Activated naive CD4-positive, alpha-beta T cell (primary cell): ENCODE measurements around the gene IFNGR2.
"Not testable (repeated sequence)": the region's sequence is repeated elsewhere in the genome, so short reads cannot be mapped to it uniquely, and the experiment has no call there.

Experiments
- DNase-seq, 4 experiments: peaks; one replicate each; lab custom pipeline; 2025; lab: John Stamatoyannopoulos, UW

IFNGR2 gene

GRCh38 chr21:33377221-33377920 lies 25.8 kb upstream of the IFNGR2 start:
- DNase-seq: no peak

- no peak for DNase-seq
Measured at GRCh38 chr21:33378081-33378480, 25.1 kb upstream of the IFNGR2 start.

GRCh38 chr21:33379934-33380333 lies 23.3 kb upstream of the IFNGR2 start:
- DNase-seq: not testable (repeated sequence)

GRCh38 chr21:33380483-33380998 lies 22.7 kb upstream of the IFNGR2 start:
- DNase-seq: peak; percentile 44 to 61 (median 58)

GRCh38 chr21:33381381-33381780 lies 21.8 kb upstream of the IFNGR2 start:
- DNase-seq: not testable (repeated sequence)

GRCh38 chr21:33383056-33383888 lies 19.9 kb upstream of the IFNGR2 start:
- peak; percentile 26 to 43 (median 30) for DNase-seq

- peak in 1 of 4 experiments; percentile 21 for DNase-seq
Measured at GRCh38 chr21:33384841-33385331, 18.3 kb upstream of the IFNGR2 start.

GRCh38 chr21:33386222-33386784 lies 16.9 kb upstream of the IFNGR2 start:
- no peak for DNase-seq

GRCh38 chr21:33387294-33387693 lies 15.9 kb upstream of the IFNGR2 start:
- DNase-seq: no peak

- no peak for DNase-seq
Measured at GRCh38 chr21:33388188-33388587, 15.0 kb upstream of the IFNGR2 start.

- DNase-seq: no peak
Measured at GRCh38 chr21:33390479-33390878, 12.7 kb upstream of the IFNGR2 start.

GRCh38 chr21:33391656-33392055 lies 11.6 kb upstream of the IFNGR2 start:
- no peak for DNase-seq

- no peak for DNase-seq
Measured at GRCh38 chr21:33392284-33392985, 10.8 kb upstream of the IFNGR2 start.

GRCh38 chr21:33393348-33393747 lies 9.9 kb upstream of the IFNGR2 start:
- DNase-seq: no peak

GRCh38 chr21:33394260-33394659 lies 9.0 kb upstream of the IFNGR2 start:
- no peak for DNase-seq

- DNase-seq: no peak
Measured at GRCh38 chr21:33395891-33396331, 7.3 kb upstream of the IFNGR2 start.

GRCh38 chr21:33396436-33396835 lies 6.8 kb upstream of the IFNGR2 start:
- no peak for DNase-seq

- no peak for DNase-seq
Measured at GRCh38 chr21:33396951-33397350, 6.3 kb upstream of the IFNGR2 start.

- DNase-seq: no peak
Measured at GRCh38 chr21:33397717-33398116, 5.5 kb upstream of the IFNGR2 start.

GRCh38 chr21:33398361-33398760 lies 4.9 kb upstream of the IFNGR2 start:
- no peak for DNase-seq

GRCh38 chr21:33401630-33401992 lies 1.6 kb upstream of the IFNGR2 start:
- DNase-seq: no peak
